Adrenal gland (tissue), 12 donors: ENCODE measurements around the gene RPS4Y1. TPM values are rescaled to one million over a fixed set of nuclear protein-coding genes. Genes with fewer than 3 reads are reported as not detected.

Experiments
- DNase-seq, 7 donors: peaks; one replicate each; pipeline ENCODE4 v3.0.0-alpha.2; 2019 to 2020
- H3K27ac ChIP-seq, 5 donors: fragments of 200-600 bp; sonication (generic) in 4 of 5; 1 replicate in 3 of 5; 2 replicates in 2 of 5; pipeline versions ENCODE4 v1.5.1 to v1.8.0; 2016 to 2020; ENCODE audit warnings: mild to moderate bottlenecking in 1 of 5
- H3K27me3 ChIP-seq: fragments of 200-600 bp; 2 replicates; pipeline ENCODE4 v1.8.0; 2021
- H3K36me3 ChIP-seq, 2 donors: fragments of 200-600 bp; replicated peaks in 1 of 2; 1 replicate in 1 of 2; 2 replicates in 1 of 2; pipeline versions ENCODE4 v1.5.1 to v1.8.0; 2018 to 2022
- H3K4me1 ChIP-seq, 2 donors: fragments of 200-600 bp; replicated peaks in 1 of 2; 1 replicate in 1 of 2; 2 replicates in 1 of 2; pipeline versions ENCODE4 v1.5.1 to v1.8.0; 2018 to 2021
- H3K4me3 ChIP-seq, 4 donors: fragments of 200-600 bp; sonication (generic) in 3 of 4; one replicate each; pipeline ENCODE4 v1.5.1; 2016 to 2018
- H3K9me3 ChIP-seq, 3 donors: fragments of 200-600 bp; sonication (generic) in 1 of 3; replicated peaks in 1 of 3; 1 replicate in 2 of 3; 2 replicates in 1 of 3; pipeline versions ENCODE4 v1.5.1 to v1.8.0; 2016 to 2021
- POLR2A ChIP-seq, 2 donors: fragments of 450-650 bp; IDR thresholded peaks; one replicate each; pipeline ENCODE4 v1.6.1; 2017; ENCODE audit warnings: antibody characterized with exemption in 2 of 2, mild to moderate bottlenecking in 2 of 2, moderate library complexity in 1 of 2
- WGBS, 4 donors: extraction: QIAGEN DNeasy Blood & Tissue Kit in 2 of 4; methylation state at CpG; one replicate each; pipeline versions ENCODE4 v1.1.5 to v1.1.7; 2013 to 2017; 5-methylcytosine and 5-hydroxymethylcytosine counted together
- intact Hi-C, 2 donors: fragments of 100-400 bp; cut with DNase I; formaldehyde crosslinking; loops; one replicate each; pipeline versions ENCODE4 v1.14.1 to v1.15.0; 2022 to 2023
- polyA plus RNA-seq, 3 donors: library from polyadenylated mRNA; stranded (reverse); fragments of 200-250 nt in 2 of 3; fragments of 350-450 nt in 1 of 3; fragmentation: Illumina TruSeq in 1 of 3; extraction: RNeasy Lipid Tissue Mini Kit (QIAGEN cat#74804) in 1 of 3; gene quantifications; one replicate each; pipeline ENCODE4 v1.2.3, GENCODE V29; 2013 to 2014
- small RNA-seq, 2 donors: library from RNA; depleted of rRNA; stranded (forward); fragments of <200 nt; gene quantifications; one replicate each; pipeline ENCODE3, GENCODE V24; 2016
- total RNA-seq, 9 donors: library from RNA; depleted of rRNA in 4 of 9; stranded (reverse); fragments of >200 nt in 4 of 9; fragments of 120-200 nt in 1 of 9; fragmentation: NEBNext Ultra II Directional in 1 of 9; extraction: Animal tissue kit (Norgen Biotek cat#: 25700) in 1 of 9; gene quantifications; one replicate each; pipeline versions ENCODE4 v1.1.0 to v1.2.4, GENCODE V29; 2013 to 2023
- TF ChIP-seq, protein P1 (sequence below), 6 experiments: fragments of 450-650 bp in 4 of 6; fragments of 200-600 bp in 2 of 6; sonication (generic) in 1 of 6; IDR thresholded peaks; 1 replicate in 5 of 6; 2 replicates in 1 of 6; pipeline versions ENCODE4 v1.5.1 to v1.8.0; 2016 to 2021; ENCODE audit warnings: antibody characterized with exemption in 6 of 6, mild to moderate bottlenecking in 2 of 6, moderate library complexity in 1 of 6
- donor health status: healthy with polysubstance abuse.
- donor health status: Bipolar disorder and iron deficiency.
- donor health status: DM: yes; HTN: yes; CAD: no.
- donor health status: DM: no; HTN: no; CAD: no.
- donor health status: DM: no; HTN: no; CAD: no.
- donor health status: DM: yes; HTN: yes; CAD: no.

RPS4Y1 gene
- total and polyA plus RNA-seq, 12 donors = 0.20 to 632 (median 339) TPM; not detected in 4

DNA sequence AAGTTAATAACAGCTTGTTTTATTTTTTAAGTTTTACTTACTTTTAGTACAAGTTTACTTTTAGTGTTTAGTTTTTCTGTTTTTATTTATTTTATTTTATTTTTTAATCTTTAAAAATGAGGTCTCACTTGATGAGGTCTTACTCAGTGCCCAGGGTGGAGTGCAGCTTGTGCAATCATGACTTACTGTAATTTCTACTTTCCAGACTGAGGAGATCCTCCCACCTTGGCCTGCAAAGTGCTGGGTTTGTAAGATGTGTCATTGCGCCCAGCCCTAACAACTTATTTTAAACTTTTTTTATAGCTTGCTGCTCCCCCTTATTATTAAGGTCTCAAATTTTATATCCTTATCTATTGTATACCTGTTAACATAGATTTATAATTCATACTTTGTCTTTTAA, 52.1 kb downstream of the RPS4Y1 start:
- DNase-seq = no peak
- intact Hi-C loops = no loop called here
- no peaks in the 10 kb centered on the region for H3K36me3 ChIP-seq
- no peaks in the 10 kb centered on the region for H3K27me3 ChIP-seq
- H3K9me3 ChIP-seq = no peaks in the 10 kb centered on the region
- H3K27ac ChIP-seq = no peak overlapping the region
- TF ChIP-seq POLR2A (IDR thresholded peaks at IDR 0.05) = no peak
- TF ChIP-seq, protein P1, sequence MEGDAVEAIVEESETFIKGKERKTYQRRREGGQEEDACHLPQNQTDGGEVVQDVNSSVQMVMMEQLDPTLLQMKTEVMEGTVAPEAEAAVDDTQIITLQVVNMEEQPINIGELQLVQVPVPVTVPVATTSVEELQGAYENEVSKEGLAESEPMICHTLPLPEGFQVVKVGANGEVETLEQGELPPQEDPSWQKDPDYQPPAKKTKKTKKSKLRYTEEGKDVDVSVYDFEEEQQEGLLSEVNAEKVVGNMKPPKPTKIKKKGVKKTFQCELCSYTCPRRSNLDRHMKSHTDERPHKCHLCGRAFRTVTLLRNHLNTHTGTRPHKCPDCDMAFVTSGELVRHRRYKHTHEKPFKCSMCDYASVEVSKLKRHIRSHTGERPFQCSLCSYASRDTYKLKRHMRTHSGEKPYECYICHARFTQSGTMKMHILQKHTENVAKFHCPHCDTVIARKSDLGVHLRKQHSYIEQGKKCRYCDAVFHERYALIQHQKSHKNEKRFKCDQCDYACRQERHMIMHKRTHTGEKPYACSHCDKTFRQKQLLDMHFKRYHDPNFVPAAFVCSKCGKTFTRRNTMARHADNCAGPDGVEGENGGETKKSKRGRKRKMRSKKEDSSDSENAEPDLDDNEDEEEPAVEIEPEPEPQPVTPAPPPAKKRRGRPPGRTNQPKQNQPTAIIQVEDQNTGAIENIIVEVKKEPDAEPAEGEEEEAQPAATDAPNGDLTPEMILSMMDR (IDR thresholded peaks at IDR 0.05) = no peak
- 92 to 95% methylated on average over 1 of the region's 1 CpG; no CpG with 5 or more reads in 2 of the 4 donors for whole genome bisulfite sequencing, 4 donors
- H3K4me3 ChIP-seq = no peak overlapping the region
- no peaks in the 10 kb centered on the region for H3K4me1 ChIP-seq

DNA sequence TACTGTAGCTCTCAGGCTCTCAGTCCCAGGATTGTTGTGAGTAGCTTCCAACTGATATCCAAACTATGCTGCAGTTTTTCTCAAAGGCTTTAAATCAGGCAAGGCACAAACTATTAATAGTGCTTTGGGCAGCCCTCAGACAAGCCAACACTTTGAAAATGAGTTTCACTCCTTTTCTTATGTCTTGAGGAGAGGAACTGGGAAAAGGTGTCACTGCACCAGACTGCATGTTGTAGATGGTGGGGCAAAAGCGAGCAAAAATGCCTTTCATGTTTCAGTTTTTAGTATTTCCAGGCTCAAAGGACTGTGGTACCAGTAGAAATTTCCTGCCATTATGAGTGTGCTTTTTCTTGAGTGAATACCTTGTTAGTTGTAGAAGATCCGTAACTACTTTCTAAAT, 54.6 kb downstream of the RPS4Y1 start:
- DNase-seq = no peak
- TF ChIP-seq POLR2A (IDR thresholded peaks at IDR 0.05) = no peak
- TF ChIP-seq, protein P1 (IDR thresholded peaks at IDR 0.05) = no peak
- Histone ChIP-seq H3K4me3 (no peak overlapping the region), H3K9me3 (no peaks in the 10 kb centered on the region), H3K4me1 (no peaks in the 10 kb centered on the region), H3K36me3 (no peaks in the 10 kb centered on the region), H3K27me3 (no peaks in the 10 kb centered on the region), H3K27ac (no peak overlapping the region)
- 92 to 100% methylated on average over 2 of the region's 2 CpGs; no CpG with 5 or more reads in 2 of the 4 donors for WGBS, 4 donors
- intact Hi-C loops = no loop called here

DNA sequence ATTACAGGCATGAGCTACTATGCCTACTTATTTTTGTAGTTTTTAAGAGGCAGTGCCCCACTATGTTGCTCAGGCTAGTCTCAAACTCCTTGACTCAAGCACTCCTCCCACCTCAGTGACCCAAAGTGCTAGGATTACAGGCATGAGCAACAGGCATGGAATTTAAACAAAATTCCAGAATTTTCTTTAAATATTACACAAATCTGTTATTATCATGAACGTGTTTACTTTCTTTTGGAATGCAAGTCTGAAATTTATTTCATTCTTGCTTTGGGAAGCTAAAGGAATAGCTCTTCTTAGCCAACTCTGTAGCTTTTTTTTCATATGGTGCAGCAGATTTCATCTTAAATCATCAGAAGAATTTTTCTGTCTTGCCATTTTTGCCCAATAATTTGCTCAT, 66.0 kb downstream of the RPS4Y1 start:
- no peaks in the 10 kb centered on the region for H3K9me3 ChIP-seq
- DNase-seq = no peak
- 31 to 45% methylated on average over 1 of the region's 1 CpG; no CpG with 5 or more reads in 2 of the 4 donors for WGBS, 4 donors
- no peaks in the 10 kb centered on the region for H3K27me3 ChIP-seq
- H3K36me3 ChIP-seq = no peaks in the 10 kb centered on the region
- TF ChIP-seq, protein P1 (IDR thresholded peaks at IDR 0.05) = no peak
- TF ChIP-seq POLR2A (IDR thresholded peaks at IDR 0.05) = no peak
- intact Hi-C loops = no loop called here
- H3K27ac ChIP-seq = no peak overlapping the region
- H3K4me1 ChIP-seq = no peaks in the 10 kb centered on the region
- no peak overlapping the region for H3K4me3 ChIP-seq

DNA sequence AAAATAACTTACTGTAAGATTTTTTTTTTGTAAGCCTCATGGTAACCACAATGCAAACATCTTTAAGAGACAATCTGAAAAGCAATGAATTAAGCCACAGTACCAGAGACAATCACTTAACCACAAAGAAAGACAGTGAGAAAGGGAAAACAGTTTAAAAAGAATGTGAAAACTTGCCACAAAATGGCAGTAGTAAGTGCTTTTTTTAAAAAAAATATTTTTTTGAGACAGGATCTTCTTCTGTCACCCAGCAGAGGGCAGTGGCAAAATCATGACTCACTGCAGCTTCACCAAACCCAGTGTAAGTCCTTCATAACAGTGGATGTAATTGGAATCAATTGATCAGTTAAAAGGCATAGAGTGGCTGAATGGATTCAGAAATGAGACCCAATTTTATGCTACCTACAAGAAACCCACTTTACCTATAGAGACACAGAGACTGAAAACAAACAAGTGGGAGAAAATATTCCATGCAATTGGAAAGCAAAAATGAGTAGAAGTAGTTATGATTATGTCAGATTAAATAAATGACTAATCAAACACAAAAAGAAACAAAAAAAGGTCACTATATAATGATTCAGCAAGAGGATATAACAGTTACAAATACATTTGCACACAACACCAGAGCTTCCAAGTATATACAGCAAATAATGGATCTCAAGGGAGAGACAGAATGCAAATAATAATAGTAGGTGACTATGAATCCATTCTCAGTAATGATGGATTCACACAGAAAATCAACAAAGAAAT, 71.8 kb downstream of the RPS4Y1 start:
- no peak overlapping the region for H3K27ac ChIP-seq
- TF ChIP-seq, protein P1 (IDR thresholded peaks at IDR 0.05) = peak in 2 of 6 experiments; percentile 41 to 49
- no peak for TF ChIP-seq POLR2A (IDR thresholded peaks at IDR 0.05)
- H3K4me3 ChIP-seq = no peak overlapping the region
- no peaks in the 10 kb centered on the region for H3K9me3 ChIP-seq
- peak in 2 of 7 donors; percentile 37 to 51 for DNase-seq
- H3K4me1 ChIP-seq = no peaks in the 10 kb centered on the region
- H3K36me3 ChIP-seq = no peaks in the 10 kb centered on the region
- no peaks in the 10 kb centered on the region for H3K27me3 ChIP-seq
- intact Hi-C loops = no loop called here

Small RNAs within 50 kb of the gene (small RNA-seq; reads per million reads assigned to genes)
- 0 reads per million in 2 donors for gene TOMM22P2

Other genes starting within 250 kb of the RPS4Y1 start
- 1 to 10 TPM in 1 of 9 donors, not detected in 8; 5.9 TPM for gene SRY, start 53.9 kb upstream of the RPS4Y1 start, total RNA-seq
- gene SRY, start 53.9 kb upstream of the RPS4Y1 start, polyA plus RNA-seq = 1 to 10 TPM in 1 of 3 donors, under 1 TPM in 1, not detected in 1; 0.97 to 1.1 TPM
- 10 to 100 TPM in 3 of 9 donors, under 1 TPM in 1, not detected in 5; 0.32 to 29.8 (median 17.8) TPM for gene ZFY, start 93.8 kb downstream of the RPS4Y1 start, total RNA-seq
- 10 to 100 TPM in 1 of 3 donors, 1 to 10 TPM in 1, not detected in 1; 5.6 to 14.4 TPM for gene ZFY, start 93.8 kb downstream of the RPS4Y1 start, polyA plus RNA-seq